NAMALWA (cell line): ENCODE results near the gene LGALS12.
"Not testable (repeated sequence)": the region's sequence is repeated elsewhere in the genome, so short reads cannot be mapped to it uniquely, and the experiment has no call there.

Experiments
- DNase-seq: peaks from one replicate; pipeline ENCODE4 v3.0.0-alpha.2; 2015; ENCODE audit warnings: low spot score

LGALS12 gene

DNA sequence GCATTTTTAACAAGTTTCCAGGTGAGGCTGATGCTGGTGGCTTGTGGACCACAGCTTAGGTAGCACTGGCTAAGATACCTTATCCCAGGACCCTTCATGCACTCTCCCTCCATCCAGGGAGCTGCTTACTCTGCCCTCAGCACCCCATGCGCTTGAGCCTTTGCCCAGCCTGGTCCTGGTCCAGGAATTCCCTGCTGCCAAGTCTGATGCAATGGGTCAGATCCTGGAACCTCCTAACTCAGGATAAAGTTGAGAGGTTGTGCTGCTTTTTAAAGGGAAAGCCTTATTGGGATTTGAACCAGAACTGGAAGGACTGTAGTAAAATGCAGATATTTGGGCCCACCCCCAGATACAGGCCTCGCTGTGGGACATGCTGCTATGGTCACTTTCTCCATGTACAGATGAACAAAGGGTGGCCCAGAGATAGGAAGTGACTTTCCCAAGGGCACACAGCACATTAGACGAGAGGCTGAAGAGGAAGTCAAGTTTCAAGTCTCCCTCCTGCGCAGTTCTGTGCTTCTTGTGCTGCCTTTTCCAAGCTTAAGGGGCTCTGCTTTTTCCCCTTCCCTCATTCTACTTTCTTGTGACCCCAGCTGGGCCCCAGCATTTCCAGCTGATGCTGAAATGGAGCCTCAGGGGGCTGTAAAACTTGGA is 824 bp upstream of the LGALS12 start:
- DNase-seq, result no peak

DNA sequence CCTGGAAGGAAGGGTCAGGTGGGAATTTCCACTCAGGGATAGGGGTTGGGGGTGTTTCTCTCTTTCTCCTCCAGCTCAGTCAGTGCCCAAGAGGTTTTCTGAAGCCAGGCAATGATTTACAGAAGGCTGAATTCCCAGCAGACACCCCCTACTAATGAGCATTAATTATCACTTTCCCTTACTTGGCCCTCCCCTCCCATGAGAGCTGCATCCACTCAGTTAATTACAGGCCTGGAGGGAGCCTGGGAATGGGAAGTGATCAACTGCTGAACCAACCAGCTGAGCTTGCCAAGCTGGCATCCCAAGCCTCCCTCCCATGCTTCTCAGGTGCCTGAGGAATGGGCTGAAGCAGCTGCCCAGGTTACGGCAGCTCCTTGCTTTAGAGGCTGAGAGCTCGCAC is 992 bp downstream of the LGALS12 start:
- no peak for DNase-seq

DNA sequence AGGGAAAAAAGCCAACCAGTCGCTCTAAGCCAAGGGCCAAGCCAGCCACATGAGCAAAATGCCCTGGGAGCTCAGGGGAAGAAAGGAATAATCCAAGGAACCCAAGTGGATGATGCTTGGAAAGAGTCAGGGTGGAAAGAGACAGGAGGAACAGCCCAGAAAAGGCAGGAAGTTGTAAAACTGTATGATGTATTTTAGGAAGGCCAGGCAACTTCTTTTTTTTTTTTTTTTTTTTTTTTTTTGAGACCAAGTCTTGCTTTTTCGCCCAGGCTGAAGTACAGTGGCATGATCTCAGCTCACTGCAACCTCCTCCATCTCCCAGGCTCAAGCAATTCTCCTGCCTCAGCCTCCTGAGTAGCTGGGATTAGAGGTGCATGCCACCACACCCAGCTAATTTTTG is 1.6 kb downstream of the LGALS12 start:
- no peak for DNase-seq

- peak; percentile 49 for DNase-seq
Measured at GRCh38 chr11:63508009-63508408, 2.1 kb downstream of the LGALS12 start.

- DNase-seq, result no peak
Measured at GRCh38 chr11:63508745-63509144, 2.9 kb downstream of the LGALS12 start.

- DNase-seq, result no peak
Measured at GRCh38 chr11:63510360-63511047, 4.6 kb downstream of the LGALS12 start.

- no peak for DNase-seq
Measured at GRCh38 chr11:63511048-63511748, 5.3 kb downstream of the LGALS12 start.

- DNase-seq, result no peak
Measured at GRCh38 chr11:63512816-63513215, 6.9 kb downstream of the LGALS12 start.

GRCh38 chr11:63516109-63516508 is 10.2 kb downstream of the LGALS12 start:
- no peak for DNase-seq

DNA sequence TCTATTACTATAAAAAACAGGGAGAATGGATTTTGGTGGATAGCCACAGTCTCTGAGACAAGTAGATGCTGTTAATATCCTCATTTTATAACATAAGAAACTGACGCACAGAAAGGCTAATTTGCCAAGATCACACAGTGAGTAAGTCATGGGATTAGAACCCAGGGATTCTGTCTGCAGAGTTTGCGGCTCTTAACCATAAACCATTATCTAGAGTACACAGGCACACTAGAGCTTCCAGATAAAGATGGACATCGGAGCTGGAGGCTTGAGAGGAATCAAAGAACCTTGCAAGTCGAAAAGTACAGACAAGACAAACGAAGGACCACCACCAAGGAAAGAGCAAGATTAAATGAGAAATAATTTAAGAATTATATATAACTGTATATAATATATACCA is 11.3 kb downstream of the LGALS12 start:
- DNase-seq, result no peak

DNA sequence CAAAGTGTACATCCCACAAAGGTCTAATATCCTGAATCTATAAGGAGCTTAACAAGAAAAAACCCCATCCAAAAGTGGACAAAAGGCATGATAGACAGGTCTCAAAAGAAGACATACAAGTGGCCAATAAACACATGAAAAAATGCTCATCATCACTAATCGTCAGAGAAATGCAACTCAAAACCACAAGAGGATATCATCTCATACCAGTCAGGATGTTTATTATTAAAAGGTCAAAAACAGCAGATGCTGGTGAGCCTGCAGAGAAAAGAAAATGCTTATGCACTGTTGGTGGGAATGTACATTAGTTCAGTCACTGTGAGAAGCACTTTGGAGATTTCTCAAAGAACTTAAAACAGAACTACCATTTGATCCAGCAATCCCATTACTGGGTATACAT is 12.7 kb downstream of the LGALS12 start:
- peak; percentile 21 for DNase-seq

DNA sequence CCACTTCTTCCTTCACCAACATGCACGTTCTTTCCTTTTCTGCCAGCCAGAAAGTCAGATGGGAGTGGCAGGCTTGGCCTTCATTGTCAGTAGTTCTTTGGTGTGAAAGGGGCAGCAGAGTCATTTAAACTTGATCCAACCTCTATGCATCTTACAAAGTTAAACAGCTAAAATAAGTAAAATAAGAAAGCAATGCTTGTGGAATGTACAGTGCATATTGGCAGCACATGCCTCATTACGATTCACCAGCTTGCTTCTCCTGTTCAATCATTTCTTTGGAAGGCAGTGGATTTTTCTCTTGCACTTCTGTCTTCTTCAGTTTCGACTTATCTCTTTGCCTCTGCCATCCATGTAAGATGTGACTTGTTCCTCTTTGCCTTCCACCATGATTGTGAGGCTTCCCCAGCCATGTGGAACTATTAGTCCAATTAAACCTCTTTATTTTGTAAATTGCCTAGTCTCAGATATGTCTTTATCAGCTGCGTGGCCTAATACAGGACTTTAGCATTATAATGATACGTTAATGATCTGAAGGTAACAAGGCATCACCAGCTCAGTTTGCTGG is 14.8 kb downstream of the LGALS12 start:
- DNase-seq, result no peak

GRCh38 chr11:63521896-63522295 is 16.0 kb downstream of the LGALS12 start:
- DNase-seq, result no peak

DNA sequence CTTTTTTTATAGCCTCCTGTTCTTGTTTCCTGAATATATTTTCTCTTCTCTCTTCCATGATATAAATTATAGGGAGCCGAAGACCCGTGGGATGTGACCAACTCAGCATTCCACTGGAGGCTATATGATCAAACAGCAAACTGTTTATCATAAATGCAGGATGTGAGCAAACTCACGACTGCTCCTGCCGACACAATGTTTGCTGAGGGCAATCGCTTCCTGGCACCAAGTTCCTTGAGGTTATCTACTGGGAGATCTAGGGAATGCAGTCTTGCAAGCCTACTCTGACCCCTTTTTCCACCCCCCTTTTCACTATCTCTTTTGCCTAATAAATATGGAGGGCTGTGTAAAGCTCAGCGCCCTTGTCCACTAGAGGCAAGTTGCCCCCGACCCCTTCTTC is 17.3 kb downstream of the LGALS12 start:
- DNase-seq, result no peak

DNA sequence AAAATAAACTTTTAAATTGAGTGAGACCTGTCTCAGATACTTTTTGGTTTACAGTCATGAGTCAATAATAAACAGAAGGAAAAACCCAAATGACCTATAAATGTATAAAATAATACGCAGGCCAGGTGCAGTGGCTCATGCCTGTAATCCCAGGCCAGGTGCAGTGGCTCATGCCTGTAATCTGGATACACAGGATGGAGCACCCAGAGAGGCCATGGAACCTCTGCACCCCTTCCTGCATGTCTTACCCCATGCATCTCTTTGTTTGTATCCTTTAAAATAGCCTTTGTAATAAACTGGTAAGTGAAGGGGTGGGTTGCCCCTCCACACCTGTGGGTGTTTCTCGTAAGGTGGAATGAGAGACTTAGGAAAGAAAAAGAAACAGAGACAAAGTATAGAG is 21.8 kb downstream of the LGALS12 start:
- DNase-seq, result no peak

- DNase-seq, result not testable (repeated sequence)
Measured at GRCh38 chr11:63528156-63528555, 22.3 kb downstream of the LGALS12 start.

DNA sequence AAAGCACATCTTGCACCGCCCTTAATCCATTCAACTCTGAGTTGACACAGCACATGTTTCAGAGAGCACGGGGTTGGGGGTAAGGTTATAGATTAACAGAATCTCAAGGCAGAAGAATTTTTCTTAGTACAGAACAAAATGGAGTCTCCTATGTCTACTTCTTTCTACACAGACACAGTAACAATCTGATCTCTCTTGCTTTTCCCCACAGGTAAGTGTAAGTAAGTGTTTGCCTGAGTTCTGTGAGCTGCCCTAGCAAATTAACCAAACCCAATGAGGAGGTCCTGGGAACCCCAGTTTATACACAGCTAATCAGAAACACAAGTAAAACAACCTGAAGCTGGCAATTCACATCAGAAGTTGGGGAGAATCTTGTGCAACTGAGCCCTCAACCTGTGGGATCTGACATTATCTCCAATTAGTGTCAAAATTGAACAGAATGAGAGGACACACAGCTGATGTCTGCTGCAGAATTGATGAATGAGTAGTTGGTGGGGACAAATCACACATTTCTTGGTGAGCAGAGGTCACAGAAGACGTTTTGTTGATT is 22.9 kb downstream of the LGALS12 start:
- DNase-seq, result not testable (repeated sequence)

- DNase-seq, result not testable (repeated sequence)
Measured at GRCh38 chr11:63529373-63529772, 23.5 kb downstream of the LGALS12 start.

GRCh38 chr11:63530021-63530420 is 24.1 kb downstream of the LGALS12 start:
- DNase-seq, result no peak

GRCh38 chr11:63531074-63531792 is 25.3 kb downstream of the LGALS12 start:
- peak; percentile 63 for DNase-seq

GRCh38 chr11:63532117-63532516 is 26.2 kb downstream of the LGALS12 start:
- DNase-seq, result no peak
